HFFc6 (cell line): ENCODE results near the gene RAD51B. TPM values are rescaled to one million over a fixed set of nuclear protein-coding genes. Genes with fewer than 3 reads are reported as not detected.

Experiments used
- DNase-seq: peaks from one replicate; pipeline ENCODE4 v3.0.0-alpha.2; 2018
- H3K27ac Mint-ChIP-seq: 2 replicates; pipeline ENCODE4 v1.8.0; 2020; ENCODE audit warnings: mild to moderate bottlenecking, mixed read lengths
- H3K27me3 Mint-ChIP-seq: 2 replicates; pipeline ENCODE4 v1.8.0; 2021; ENCODE audit warnings: mild to moderate bottlenecking, moderate library complexity, mixed read lengths; ENCODE audit not compliant: insufficient read depth
- H3K36me3 Mint-ChIP-seq: 2 replicates; pipeline ENCODE4 v1.8.0; 2021; ENCODE audit warnings: low read depth, mixed read lengths
- H3K4me1 Mint-ChIP-seq: 2 replicates; pipeline ENCODE4 v1.8.0; 2020; ENCODE audit warnings: low read depth, mixed read lengths
- H3K4me3 Mint-ChIP-seq: 2 replicates; pipeline ENCODE4 v1.8.0; 2020; ENCODE audit warnings: mild to moderate bottlenecking, moderate library complexity, mixed read lengths
- H3K9me3 Mint-ChIP-seq: 2 replicates; pipeline ENCODE4 v1.8.0; 2020; ENCODE audit warnings: mild to moderate bottlenecking, mixed read lengths
- total RNA-seq, 6 experiments: library from RNA; stranded (reverse); fragmentation: NEBNext Ultra II Directional; extraction: Animal tissue kit (Norgen Biotek cat#: 25700); gene quantifications; 2 replicates in 1 of 6; 3 replicates in 5 of 6; pipeline ENCODE4 v1.2.3, GENCODE V29; 2021
- TF ChIP-seq, protein P1 (sequence below): fragments of 200-600 bp; sonication (generic); IDR thresholded peaks from 2 replicates; pipeline ENCODE4 v1.5.0; 2021; ENCODE audit warnings: antibody characterized with exemption, mild to moderate bottlenecking

Gene RAD51B
- total RNA-seq, 6 experiments from 2014 or later, result 7.1 to 12.4 (median 9.6) TPM

DNA sequence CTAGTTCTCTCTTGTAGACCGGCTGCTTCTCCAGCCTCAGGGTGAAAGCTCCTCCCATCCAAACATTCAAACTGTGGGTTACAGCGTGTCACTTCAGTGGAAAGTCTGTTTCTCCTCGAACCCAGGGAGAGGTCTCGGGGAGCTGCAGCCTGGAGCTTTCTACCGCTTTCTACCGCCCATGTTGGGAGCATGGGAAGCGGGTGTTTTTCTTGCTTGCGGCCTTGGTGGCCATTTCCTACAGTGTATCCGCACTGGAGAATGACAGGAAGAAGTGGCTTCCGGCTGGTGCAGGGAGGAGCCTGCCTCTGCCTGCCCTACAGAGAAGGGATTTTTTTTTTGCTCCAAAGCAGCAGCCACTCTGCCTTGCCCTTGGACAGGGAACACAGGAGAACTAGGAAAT, 952.1 kb downstream of the RAD51B start:
- Mint-ChIP-seq H3K27ac (no peak overlapping the region), H3K4me1 (peaks cover 26% of the 10 kb centered on the region), H3K36me3 (peaks cover 14% of the 10 kb centered on the region; the same call in 1 of the 2 replicates), H3K27me3 (peaks cover 2% of the 10 kb centered on the region; the same call in 1 of the 2 replicates), H3K4me3 (no peak overlapping the region), H3K9me3 (peaks cover 4% of the 10 kb centered on the region)
- no peak for DNase-seq
- TF ChIP-seq, protein P1, sequence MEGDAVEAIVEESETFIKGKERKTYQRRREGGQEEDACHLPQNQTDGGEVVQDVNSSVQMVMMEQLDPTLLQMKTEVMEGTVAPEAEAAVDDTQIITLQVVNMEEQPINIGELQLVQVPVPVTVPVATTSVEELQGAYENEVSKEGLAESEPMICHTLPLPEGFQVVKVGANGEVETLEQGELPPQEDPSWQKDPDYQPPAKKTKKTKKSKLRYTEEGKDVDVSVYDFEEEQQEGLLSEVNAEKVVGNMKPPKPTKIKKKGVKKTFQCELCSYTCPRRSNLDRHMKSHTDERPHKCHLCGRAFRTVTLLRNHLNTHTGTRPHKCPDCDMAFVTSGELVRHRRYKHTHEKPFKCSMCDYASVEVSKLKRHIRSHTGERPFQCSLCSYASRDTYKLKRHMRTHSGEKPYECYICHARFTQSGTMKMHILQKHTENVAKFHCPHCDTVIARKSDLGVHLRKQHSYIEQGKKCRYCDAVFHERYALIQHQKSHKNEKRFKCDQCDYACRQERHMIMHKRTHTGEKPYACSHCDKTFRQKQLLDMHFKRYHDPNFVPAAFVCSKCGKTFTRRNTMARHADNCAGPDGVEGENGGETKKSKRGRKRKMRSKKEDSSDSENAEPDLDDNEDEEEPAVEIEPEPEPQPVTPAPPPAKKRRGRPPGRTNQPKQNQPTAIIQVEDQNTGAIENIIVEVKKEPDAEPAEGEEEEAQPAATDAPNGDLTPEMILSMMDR, result no peak

DNA sequence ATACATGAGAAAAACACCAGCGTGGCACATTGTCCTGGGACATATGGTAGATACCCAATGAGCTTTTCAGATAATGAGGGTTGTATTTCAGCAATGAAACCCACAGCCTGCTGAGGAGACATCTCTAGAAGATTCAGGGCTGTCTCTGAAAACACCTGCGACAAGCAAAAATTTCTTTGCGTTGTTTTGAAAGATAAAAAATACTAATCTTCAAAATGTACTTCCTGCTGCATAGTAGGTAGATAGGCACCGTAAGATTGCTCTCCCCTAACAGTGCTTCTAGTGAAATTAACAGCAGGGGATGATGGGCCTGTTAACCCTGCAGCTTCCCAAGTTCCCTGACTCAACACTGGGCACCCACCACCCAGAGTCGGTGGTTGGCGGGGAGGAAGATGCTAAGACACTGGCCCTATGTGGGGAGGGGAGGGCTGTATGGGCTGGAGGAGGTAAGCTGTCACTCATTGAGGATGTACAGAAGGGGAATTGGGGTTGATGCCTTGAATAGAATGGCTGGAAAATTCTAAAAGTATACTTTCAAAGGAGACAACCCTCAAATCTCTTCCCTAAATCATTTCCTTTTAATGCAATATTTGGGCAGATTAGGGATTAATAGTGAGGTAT, 953.3 kb downstream of the RAD51B start:
- peaks cover 32% of the 10 kb centered on the region for H3K4me1 Mint-ChIP-seq
- DNase-seq, result no peak

DNA sequence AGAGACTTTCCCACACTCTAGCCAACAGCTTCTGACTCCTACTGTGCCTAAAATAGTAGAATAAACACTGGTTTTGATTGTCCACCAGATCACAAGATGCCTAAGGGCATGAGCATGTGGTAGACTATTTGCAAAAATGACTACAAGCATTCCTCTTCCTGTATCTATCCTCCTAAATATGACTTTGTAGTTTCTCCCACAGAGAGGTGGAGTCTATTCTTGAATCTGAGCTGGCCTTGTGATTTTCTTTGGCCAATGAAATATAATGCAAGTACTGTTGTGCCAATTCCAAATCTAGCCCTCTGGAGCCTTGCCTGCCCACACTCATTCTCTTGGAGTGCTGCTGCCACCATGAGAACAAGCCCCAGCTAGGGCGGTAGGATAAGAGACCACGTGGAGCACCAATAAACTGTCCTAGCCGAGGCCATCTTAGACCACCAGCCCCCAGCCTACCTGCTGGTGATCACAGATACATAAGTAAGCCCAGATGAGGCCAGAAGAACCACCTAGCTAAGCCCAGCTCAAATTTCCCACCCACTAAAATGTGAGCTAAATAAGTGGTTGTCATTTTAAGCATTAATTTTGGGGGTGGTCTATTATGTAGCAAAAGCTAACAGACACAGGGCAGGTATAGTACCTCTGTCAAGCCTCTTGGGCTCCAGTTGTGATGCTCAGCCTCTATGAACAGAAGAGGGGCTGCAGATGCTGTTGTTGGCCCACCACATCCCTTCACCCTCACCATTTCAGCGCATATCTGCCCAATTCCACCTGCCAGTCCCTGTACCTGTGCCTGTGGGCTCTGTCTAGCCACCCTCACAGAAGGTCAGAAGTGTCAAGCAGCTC, 955.4 kb downstream of the RAD51B start:
- DNase-seq, result peak; percentile 98
- Mint-ChIP-seq H3K36me3 (peaks cover 14% of the 10 kb centered on the region; the same call in 1 of the 2 replicates), H3K4me1 (peaks cover 53% of the 10 kb centered on the region), H3K4me3 (peak overlapping the region; percentile 26; the same call in 1 of the 2 replicates), H3K27ac (peak overlapping the region; percentile 89), H3K27me3 (0 out of 2 replicates have a peak, but pooled peaks cover 2% of the 10 kb centered on the region), H3K9me3 (peaks cover 4% of the 10 kb centered on the region)
- TF ChIP-seq, protein P1, result no peak

More for the DNA sequence above, 953.3 kb downstream of the RAD51B start:
- Mint-ChIP-seq H3K27ac (no peak overlapping the region), H3K36me3 (peaks cover 14% of the 10 kb centered on the region; the same call in 1 of the 2 replicates), H3K4me3 (no peak overlapping the region), H3K9me3 (peaks cover 4% of the 10 kb centered on the region), H3K27me3 (peaks cover 2% of the 10 kb centered on the region; the same call in 1 of the 2 replicates)
- TF ChIP-seq, protein P1, result no peak

DNA sequence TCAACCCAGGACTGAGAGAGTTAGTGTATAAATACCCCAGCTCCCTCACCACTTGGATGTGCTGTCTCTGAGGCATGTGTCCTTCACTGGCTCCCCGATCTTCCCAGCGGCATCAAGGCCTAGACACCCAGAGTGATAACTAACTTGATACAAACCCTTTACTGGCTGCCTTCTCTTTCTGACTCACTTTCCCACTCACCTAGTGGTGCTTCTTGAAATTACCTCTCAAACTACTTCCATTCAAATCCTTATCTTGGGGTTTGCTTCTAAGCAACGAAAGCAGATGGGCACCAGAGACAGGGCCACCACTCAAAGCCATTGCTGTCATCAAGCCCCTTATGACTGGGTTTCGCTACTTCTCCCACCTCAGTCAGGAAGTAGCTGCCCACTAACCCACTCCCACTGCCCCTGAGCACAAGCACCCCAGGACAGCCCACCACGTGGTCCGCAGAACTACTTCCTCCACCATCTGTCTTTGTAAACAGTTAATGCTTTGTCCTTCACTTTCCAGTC, 956.1 kb downstream of the RAD51B start:
- DNase-seq, result no peak
- Mint-ChIP-seq H3K27ac (peak overlapping the region; percentile 89), H3K36me3 (peaks cover 14% of the 10 kb centered on the region; the same call in 1 of the 2 replicates), H3K4me3 (no peak overlapping the region), H3K4me1 (peaks cover 60% of the 10 kb centered on the region), H3K9me3 (peaks cover 4% of the 10 kb centered on the region), H3K27me3 (0 out of 2 replicates have a peak, but pooled peaks cover 2% of the 10 kb centered on the region)
- TF ChIP-seq, protein P1, result peak; percentile 51

DNA sequence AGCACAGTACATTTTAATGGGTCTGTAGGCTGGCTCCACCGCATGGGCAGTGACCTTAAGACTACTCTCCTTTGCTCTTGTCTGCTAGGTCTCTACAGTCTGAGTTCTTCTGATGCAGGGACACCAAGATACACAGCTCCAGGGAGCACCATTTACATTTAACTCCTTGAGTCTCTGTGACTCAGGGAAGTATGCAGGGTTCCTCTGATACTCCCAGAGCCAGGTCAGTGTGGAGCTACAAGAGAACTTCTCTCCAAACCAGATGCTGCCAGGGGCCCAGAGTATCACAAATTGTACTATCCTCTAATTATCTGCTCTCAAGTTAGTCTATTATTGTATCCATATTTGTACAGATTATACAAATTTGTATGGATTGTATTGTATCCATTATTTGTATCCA, 958.1 kb downstream of the RAD51B start:
- 0 out of 2 replicates have a peak, but pooled peaks cover 2% of the 10 kb centered on the region for H3K27me3 Mint-ChIP-seq
- H3K36me3 Mint-ChIP-seq, result peaks cover 14% of the 10 kb centered on the region; the same call in 1 of the 2 replicates
- TF ChIP-seq, protein P1, result no peak
- H3K4me1 Mint-ChIP-seq, result peaks cover 74% of the 10 kb centered on the region
- H3K4me3 Mint-ChIP-seq, result no peak overlapping the region
- DNase-seq, result no peak
- H3K9me3 Mint-ChIP-seq, result peaks cover 4% of the 10 kb centered on the region
- H3K27ac Mint-ChIP-seq, result no peak overlapping the region; the same call in 1 of the 2 replicates

Other genes with a start within 250 kb of the RAD51B start
- gene PIGH, start 219.5 kb upstream of the RAD51B start, total RNA-seq, result 1 to 10 TPM; 6.3 to 9.3 (median 7.8) TPM
- 1 to 10 TPM; 1.4 to 2.2 (median 1.9) TPM for gene ARG2, start 199.9 kb upstream of the RAD51B start, total RNA-seq
- gene VTI1B, start 145.1 kb upstream of the RAD51B start, total RNA-seq, result 100 to 1,000 TPM; 154 to 178 (median 156) TPM
- 10 to 100 TPM; 46.1 to 51.9 (median 49.6) TPM for gene RDH11, start 124.0 kb upstream of the RAD51B start, total RNA-seq
- gene RDH12, start 117.9 kb upstream of the RAD51B start, total RNA-seq, result not detected
- 10 to 100 TPM; 12.8 to 17.2 (median 14.7) TPM for gene ZFYVE26, start 3.2 kb upstream of the RAD51B start, total RNA-seq